GM19438 (cell line): ENCODE data around the gene SLC12A5.
"Not testable (repeated sequence)": the region's sequence is repeated elsewhere in the genome, so short reads cannot be mapped to it uniquely, and the experiment has no call there.

ENCODE experiments used
- ATAC-seq: cut with Tn5 transposase; IDR thresholded peaks from one replicate; pipeline ENCODE4 v1.9.1; 2021; ENCODE audit warnings: low read depth; ENCODE audit not compliant: unreplicated experiment

SLC12A5 gene

GRCh38 chr20:46073443-46073842, 44.4 kb downstream of the SLC12A5 start:
- no peak for ATAC-seq

- no peak for ATAC-seq
Observed at GRCh38 chr20:46074006-46074405, 45.0 kb downstream of the SLC12A5 start.

- no peak for ATAC-seq
Observed at GRCh38 chr20:46076806-46077205, 47.8 kb downstream of the SLC12A5 start.

- no peak for ATAC-seq
Observed at GRCh38 chr20:46077642-46078305, 48.8 kb downstream of the SLC12A5 start.

GRCh38 chr20:46078954-46079353, 49.9 kb downstream of the SLC12A5 start:
- ATAC-seq = no peak

- ATAC-seq = no peak
Observed at GRCh38 chr20:46081074-46081473, 52.1 kb downstream of the SLC12A5 start.

- no peak for ATAC-seq
Observed at GRCh38 chr20:46083101-46083500, 54.1 kb downstream of the SLC12A5 start.

GRCh38 chr20:46083531-46084061, 54.6 kb downstream of the SLC12A5 start:
- ATAC-seq = no peak

GRCh38 chr20:46084805-46085178, 55.8 kb downstream of the SLC12A5 start:
- ATAC-seq = no peak

- ATAC-seq = no peak
Observed at GRCh38 chr20:46085179-46085851, 56.3 kb downstream of the SLC12A5 start.

- no peak for ATAC-seq
Observed at GRCh38 chr20:46087161-46087560, 58.1 kb downstream of the SLC12A5 start.

GRCh38 chr20:46088409-46089166, 59.6 kb downstream of the SLC12A5 start:
- ATAC-seq = no peak

- peak; percentile 19 for ATAC-seq
Observed at GRCh38 chr20:46089167-46089416, 60.1 kb downstream of the SLC12A5 start.

- peak; percentile 79 for ATAC-seq
Observed at GRCh38 chr20:46089417-46090388, 60.7 kb downstream of the SLC12A5 start, which contains the start of gene NCOA5. NCOA5 (minus strand) TSS chr20:46089962; CDS start chr20:46079424, 10,538 bp downstream.

GRCh38 chr20:46091622-46092535, 62.9 kb downstream of the SLC12A5 start:
- ATAC-seq = not testable (repeated sequence)

GRCh38 chr20:46093531-46093930, 64.5 kb downstream of the SLC12A5 start:
- no peak for ATAC-seq

GRCh38 chr20:46099491-46100287, 70.7 kb downstream of the SLC12A5 start:
- no peak for ATAC-seq

GRCh38 chr20:46100444-46100843, 71.4 kb downstream of the SLC12A5 start:
- ATAC-seq = not testable (repeated sequence)
